Skeletal muscle tissue (tissue), 4 donors: ENCODE measurements around the gene PBX1. TPM values are rescaled to one million over a fixed set of nuclear protein-coding genes. Genes with fewer than 3 reads are reported as not detected.

Experiments
- H3K27ac ChIP-seq: one replicate; pipeline ENCODE4 v1.7.0; 2013; ENCODE audit warnings: mild to moderate bottlenecking, low read depth, low read length, inconsistent platforms
- H3K27me3 ChIP-seq, 3 donors: one replicate each; pipeline ENCODE4 v1.7.0; 2013; ENCODE audit warnings: low read length in 3 of 3; ENCODE audit not compliant: control insufficient read depth in 3 of 3, insufficient read depth in 3 of 3
- H3K36me3 ChIP-seq, 3 donors: one replicate each; pipeline ENCODE4 v1.7.0; 2013; ENCODE audit warnings: low read length in 3 of 3; ENCODE audit not compliant: control insufficient read depth in 3 of 3, insufficient read depth in 3 of 3
- H3K4me1 ChIP-seq, 3 donors: one replicate each; pipeline ENCODE4 v1.7.0; 2013; ENCODE audit warnings: low read length in 3 of 3, mild to moderate bottlenecking in 3 of 3; ENCODE audit not compliant: control insufficient read depth in 3 of 3, insufficient read depth in 3 of 3
- H3K4me3 ChIP-seq, 3 donors: one replicate each; pipeline ENCODE4 v1.7.0; 2013; ENCODE audit warnings: low read length in 3 of 3
- H3K9ac ChIP-seq, 3 donors: one replicate each; pipeline ENCODE4 v1.7.0; 2013; ENCODE audit warnings: low read length in 3 of 3, mild to moderate bottlenecking in 3 of 3, moderate library complexity in 2 of 3, low read depth in 1 of 3
- H3K9me3 ChIP-seq, 3 donors: one replicate each; pipeline ENCODE4 v1.7.0; 2013; ENCODE audit warnings: low read length in 3 of 3; ENCODE audit not compliant: control insufficient read depth in 3 of 3
- total RNA-seq: library from RNA; depleted of rRNA; stranded (reverse); fragments of >200 nt; gene quantifications from one replicate; pipeline ENCODE4 v1.2.3, GENCODE V29; 2014
- donor health status: Osteomylitis.

Gene PBX1
- total RNA-seq, 1 donor from 2014 or later, result 53.2 TPM

GRCh38 chr1:164695956-164696665, 137.1 kb downstream of the PBX1 start:
- Histone ChIP-seq H3K27ac (no peak overlapping the region), H3K4me3 (no peak overlapping the region), H3K27me3 (no peaks in the 10 kb centered on the region), H3K4me1 (peaks cover 18 to 31% (median 20%) of the 10 kb centered on the region in 3 donors), H3K36me3 (no peaks in the 10 kb centered on the region), H3K9ac (no peak overlapping the region), H3K9me3 (no peaks in the 10 kb centered on the region)

GRCh38 chr1:164699815-164700491, 141.0 kb downstream of the PBX1 start:
- Histone ChIP-seq H3K36me3 (no peaks in the 10 kb centered on the region), H3K27me3 (no peaks in the 10 kb centered on the region), H3K9ac (peak overlapping the region in 2 of 3 donors; percentile 14 to 72), H3K4me3 (peak overlapping the region in 2 of 3 donors; percentile 23 to 32), H3K4me1 (peaks cover 24 to 43% (median 35%) of the 10 kb centered on the region in 3 donors), H3K27ac (peak overlapping the region; percentile 37), H3K9me3 (no peaks in the 10 kb centered on the region)

GRCh38 chr1:164700683-164701082, 141.7 kb downstream of the PBX1 start:
- Histone ChIP-seq H3K27ac (peak overlapping the region; percentile 37), H3K9ac (peak overlapping the region in 1 of 3 donors; percentile 72), H3K4me1 (peaks cover 24 to 43% (median 35%) of the 10 kb centered on the region in 3 donors), H3K9me3 (no peaks in the 10 kb centered on the region), H3K27me3 (no peaks in the 10 kb centered on the region), H3K4me3 (peak overlapping the region in 2 of 3 donors; percentile 23 to 32), H3K36me3 (no peaks in the 10 kb centered on the region)

- no peak overlapping the region for H3K4me3 ChIP-seq
Measured at GRCh38 chr1:164701189-164701761, 142.3 kb downstream of the PBX1 start.

GRCh38 chr1:164702216-164702615, 143.2 kb downstream of the PBX1 start:
- H3K4me3 ChIP-seq, result no peak overlapping the region
- H3K27ac ChIP-seq, result no peak overlapping the region
- peaks cover 32 to 57% (median 49%) of the 10 kb centered on the region in 3 donors for H3K4me1 ChIP-seq
- no peaks in the 10 kb centered on the region for H3K27me3 ChIP-seq
- no peaks in the 10 kb centered on the region for H3K36me3 ChIP-seq
- H3K9ac ChIP-seq, result no peak overlapping the region
- no peaks in the 10 kb centered on the region for H3K9me3 ChIP-seq

More at GRCh38 chr1:164701189-164701761, 142.3 kb downstream of the PBX1 start:
- H3K9ac ChIP-seq, result peak overlapping the region in 2 of 3 donors; percentile 16 to 20
- H3K27me3 ChIP-seq, result no peaks in the 10 kb centered on the region
- H3K4me1 ChIP-seq, result peaks cover 24 to 48% (median 40%) of the 10 kb centered on the region in 3 donors
- H3K9me3 ChIP-seq, result no peaks in the 10 kb centered on the region
- no peaks in the 10 kb centered on the region for H3K36me3 ChIP-seq
- H3K27ac ChIP-seq, result no peak overlapping the region

GRCh38 chr1:164702664-164703063, 143.7 kb downstream of the PBX1 start:
- no peak overlapping the region for H3K9ac ChIP-seq
- no peaks in the 10 kb centered on the region for H3K36me3 ChIP-seq
- H3K9me3 ChIP-seq, result no peaks in the 10 kb centered on the region
- no peaks in the 10 kb centered on the region for H3K27me3 ChIP-seq
- H3K27ac ChIP-seq, result no peak overlapping the region
- peaks cover 37 to 62% (median 53%) of the 10 kb centered on the region in 3 donors for H3K4me1 ChIP-seq
- H3K4me3 ChIP-seq, result no peak overlapping the region

- H3K27ac ChIP-seq, result no peak overlapping the region
- H3K4me1 ChIP-seq, result peaks cover 41 to 66% (median 58%) of the 10 kb centered on the region in 3 donors
- H3K4me3 ChIP-seq, result no peak overlapping the region
- no peaks in the 10 kb centered on the region for H3K27me3 ChIP-seq
- H3K9ac ChIP-seq, result no peak overlapping the region
- H3K9me3 ChIP-seq, result no peaks in the 10 kb centered on the region
- H3K36me3 ChIP-seq, result no peaks in the 10 kb centered on the region
Measured at GRCh38 chr1:164703463-164703862, 144.5 kb downstream of the PBX1 start.

GRCh38 chr1:164703960-164704411, 145.0 kb downstream of the PBX1 start:
- no peak overlapping the region for H3K9ac ChIP-seq
- H3K27ac ChIP-seq, result no peak overlapping the region
- H3K4me1 ChIP-seq, result peaks cover 45 to 71% (median 58%) of the 10 kb centered on the region in 3 donors
- no peaks in the 10 kb centered on the region for H3K9me3 ChIP-seq
- H3K36me3 ChIP-seq, result no peaks in the 10 kb centered on the region
- no peak overlapping the region for H3K4me3 ChIP-seq
- no peaks in the 10 kb centered on the region for H3K27me3 ChIP-seq

GRCh38 chr1:164704954-164705353, 146.0 kb downstream of the PBX1 start:
- Histone ChIP-seq H3K4me1 (peaks cover 41 to 68% (median 53%) of the 10 kb centered on the region in 3 donors), H3K9me3 (no peaks in the 10 kb centered on the region), H3K9ac (no peak overlapping the region), H3K27ac (no peak overlapping the region), H3K36me3 (no peaks in the 10 kb centered on the region), H3K27me3 (no peaks in the 10 kb centered on the region), H3K4me3 (no peak overlapping the region)

GRCh38 chr1:164706606-164706987, 147.6 kb downstream of the PBX1 start:
- Histone ChIP-seq H3K27me3 (no peaks in the 10 kb centered on the region), H3K27ac (peak overlapping the region; percentile 28), H3K4me3 (no peak overlapping the region), H3K9me3 (no peaks in the 10 kb centered on the region), H3K36me3 (no peaks in the 10 kb centered on the region), H3K4me1 (peaks cover 28 to 55% (median 43%) of the 10 kb centered on the region in 3 donors), H3K9ac (peak overlapping the region in 2 of 3 donors; percentile 21 to 46)
